Rectal smooth muscle tissue (tissue), 1 donor: ENCODE data around the gene HIGD1B.

Experiments
- H3K27ac ChIP-seq: one replicate; pipeline ENCODE4 v1.7.0; 2013; ENCODE audit warnings: low read depth, low read length, inconsistent platforms
- H3K27me3 ChIP-seq: one replicate; pipeline ENCODE4 v1.7.0; 2013; ENCODE audit warnings: low read length; ENCODE audit not compliant: control insufficient read depth, insufficient read depth
- H3K36me3 ChIP-seq: one replicate; pipeline ENCODE4 v1.7.0; 2013; ENCODE audit warnings: low read length; ENCODE audit not compliant: control insufficient read depth, insufficient read depth
- H3K4me1 ChIP-seq: one replicate; pipeline ENCODE4 v1.7.0; 2013; ENCODE audit warnings: low read length; ENCODE audit not compliant: control insufficient read depth, insufficient read depth
- H3K4me3 ChIP-seq: one replicate; pipeline ENCODE4 v1.7.0; 2013; ENCODE audit warnings: low read length
- H3K9ac ChIP-seq: one replicate; pipeline ENCODE4 v1.7.0; 2013; ENCODE audit warnings: low read length

Gene HIGD1B

DNA sequence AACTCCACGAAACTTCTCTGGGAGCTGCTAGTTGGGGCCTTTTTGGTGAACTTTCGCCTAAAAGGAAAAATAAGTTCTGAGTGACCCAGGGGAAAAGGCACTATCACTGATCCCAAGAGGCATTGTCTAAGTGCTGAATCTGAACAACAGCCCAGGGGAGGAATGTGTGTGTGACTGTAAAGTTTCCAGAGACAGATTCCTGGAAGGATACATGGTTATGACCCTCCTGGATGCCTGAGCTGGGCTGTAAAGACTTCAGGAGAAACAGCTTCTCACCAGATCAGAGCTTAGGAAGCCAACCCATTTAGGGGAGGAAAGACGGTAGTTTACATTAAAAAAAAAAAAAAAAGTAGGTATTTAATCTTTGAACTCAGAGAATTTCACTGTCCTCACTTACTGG lies 20.2 kb downstream of the HIGD1B start:
- H3K27ac ChIP-seq, result peak overlapping the region; percentile 90
- peaks cover 42% of the 10 kb centered on the region for H3K4me1 ChIP-seq
- no peaks in the 10 kb centered on the region for H3K27me3 ChIP-seq
- no peak overlapping the region for H3K4me3 ChIP-seq
- H3K36me3 ChIP-seq, result peaks cover 30% of the 10 kb centered on the region
- no peak overlapping the region for H3K9ac ChIP-seq

DNA sequence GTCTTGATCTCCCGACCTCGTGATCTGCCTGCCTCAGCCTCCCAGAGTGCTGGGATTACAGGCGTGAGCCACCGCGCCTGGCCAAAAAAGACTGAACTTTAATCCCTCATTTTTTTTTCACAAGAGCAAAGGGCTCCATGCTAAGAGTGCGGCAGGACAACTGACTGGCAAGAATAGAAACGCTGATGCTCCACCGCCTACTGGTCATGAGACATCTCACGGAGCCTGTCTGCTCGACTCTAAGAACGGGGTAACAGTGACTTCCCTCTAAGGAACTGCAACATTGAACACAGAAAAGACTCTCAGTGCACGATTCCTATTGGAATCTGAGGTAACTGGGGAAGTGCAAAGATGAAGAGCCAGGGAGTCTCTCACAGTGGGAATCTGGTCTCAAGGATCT lies 23.9 kb downstream of the HIGD1B start:
- Histone ChIP-seq H3K9ac (no peak overlapping the region), H3K27me3 (no peaks in the 10 kb centered on the region), H3K36me3 (peaks cover 29% of the 10 kb centered on the region), H3K27ac (peak overlapping the region; percentile 82), H3K4me1 (peaks cover 28% of the 10 kb centered on the region), H3K4me3 (no peak overlapping the region)

DNA sequence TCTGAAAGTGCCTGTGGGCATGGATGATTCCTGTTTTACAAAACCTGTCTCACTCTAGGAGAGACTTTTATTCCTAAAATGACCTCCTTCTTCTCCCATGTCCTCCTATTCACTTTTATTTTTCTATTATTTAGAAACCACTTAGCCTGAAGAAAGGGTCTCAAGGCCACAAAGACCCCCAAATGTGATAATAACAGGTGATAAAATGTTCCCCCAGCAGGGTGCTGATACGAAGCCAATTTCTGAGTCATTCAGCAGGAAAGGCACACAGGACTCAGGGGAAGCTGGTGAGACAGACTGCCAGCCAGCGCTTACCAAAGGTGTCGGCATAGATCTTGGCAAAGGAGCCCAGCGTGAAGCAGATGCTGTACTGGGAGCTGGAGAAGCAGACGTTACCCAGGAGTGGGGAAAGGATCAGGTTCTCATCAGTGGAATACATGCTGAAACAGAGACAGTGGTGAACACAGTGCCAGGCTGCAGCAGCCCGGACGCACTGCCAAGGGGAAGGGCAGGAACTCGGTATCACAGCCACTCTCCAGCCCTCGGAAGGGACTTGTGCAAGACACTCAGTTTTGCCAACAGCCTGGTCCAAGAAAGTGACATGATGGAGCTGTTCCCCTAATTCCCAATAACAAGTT lies 24.6 kb downstream of the HIGD1B start:
- Histone ChIP-seq H3K4me3 (no peak overlapping the region), H3K4me1 (peaks cover 28% of the 10 kb centered on the region), H3K9ac (no peak overlapping the region), H3K36me3 (peaks cover 29% of the 10 kb centered on the region), H3K27me3 (no peaks in the 10 kb centered on the region), H3K27ac (peak overlapping the region; percentile 82)

DNA sequence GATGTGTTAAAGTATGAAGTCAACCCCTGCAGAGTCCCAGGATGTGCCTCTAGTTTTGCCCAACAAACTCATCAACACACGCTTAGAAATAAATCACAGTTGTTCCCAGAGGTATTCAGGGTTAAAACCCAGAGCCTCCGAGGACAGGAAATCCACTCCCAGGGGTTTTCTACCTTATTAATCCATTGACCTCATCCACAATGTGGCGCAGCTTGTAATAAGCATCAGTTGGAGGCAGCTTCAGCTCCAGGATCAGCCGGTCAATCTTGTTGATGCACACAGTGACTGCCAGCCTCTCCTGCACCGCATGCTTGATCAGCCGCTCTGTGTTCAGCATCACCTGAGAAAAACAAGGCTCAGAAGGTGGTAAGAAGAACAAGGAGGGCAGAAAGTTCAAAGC lies 28.1 kb downstream of the HIGD1B start:
- Histone ChIP-seq H3K4me1 (peaks cover 13% of the 10 kb centered on the region), H3K4me3 (no peak overlapping the region), H3K27ac (no peak overlapping the region), H3K9ac (no peak overlapping the region), H3K36me3 (peaks cover 30% of the 10 kb centered on the region), H3K27me3 (no peaks in the 10 kb centered on the region)

DNA sequence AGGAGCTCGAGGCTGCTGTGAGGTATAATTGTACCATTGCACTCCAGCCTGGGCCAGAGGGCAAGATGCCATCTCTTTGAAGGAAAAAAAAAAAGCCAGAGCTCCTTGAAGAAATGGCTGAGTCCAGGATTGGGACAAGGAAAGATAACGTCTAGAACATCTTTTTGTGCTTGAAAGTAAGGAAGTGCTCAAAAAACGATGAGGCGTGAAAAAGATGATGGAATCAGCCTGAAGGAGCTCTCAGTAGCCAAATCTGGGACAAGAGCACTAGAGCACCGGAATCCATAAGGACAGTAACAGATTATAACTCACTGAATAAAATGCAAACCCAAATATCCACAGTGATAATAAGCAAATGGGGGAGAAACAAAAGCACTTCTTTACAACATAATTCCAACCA lies 29.4 kb downstream of the HIGD1B start:
- Histone ChIP-seq H3K27me3 (no peaks in the 10 kb centered on the region), H3K4me1 (peaks cover 8% of the 10 kb centered on the region), H3K27ac (peak overlapping the region; percentile 8), H3K9ac (no peak overlapping the region), H3K4me3 (no peak overlapping the region), H3K36me3 (peaks cover 30% of the 10 kb centered on the region)

DNA sequence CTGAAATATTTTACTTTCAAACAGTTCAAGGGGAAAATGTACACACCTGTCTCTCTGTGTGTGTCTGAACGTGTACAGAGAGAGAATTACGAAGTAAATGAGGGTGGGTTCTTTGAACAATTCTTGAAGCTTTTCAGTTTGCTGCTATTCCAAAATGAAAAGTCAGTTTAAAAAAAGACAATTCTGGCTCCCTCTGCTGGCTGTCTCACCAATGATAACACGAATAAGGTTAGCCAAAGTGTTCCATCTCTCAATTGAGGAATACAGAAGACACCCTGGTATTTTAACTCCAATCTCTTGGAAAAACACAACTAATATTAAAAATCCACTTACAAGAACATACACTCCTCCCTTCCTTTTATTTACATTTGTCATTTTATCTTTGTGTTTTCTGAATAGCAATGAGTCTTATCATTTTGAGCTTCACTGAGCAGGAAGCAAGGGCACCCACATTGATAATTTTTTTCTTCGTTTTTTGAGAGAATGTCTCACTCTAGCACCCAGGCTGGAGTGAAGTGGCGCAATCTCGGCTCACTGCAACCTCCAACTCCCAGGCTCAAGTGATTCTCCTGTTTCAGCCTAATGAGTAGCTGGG lies 31.0 kb downstream of the HIGD1B start:
- H3K36me3 ChIP-seq, result peaks cover 37% of the 10 kb centered on the region
- H3K4me3 ChIP-seq, result no peak overlapping the region
- H3K27me3 ChIP-seq, result no peaks in the 10 kb centered on the region
- H3K9ac ChIP-seq, result no peak overlapping the region
- H3K27ac ChIP-seq, result no peak overlapping the region
- H3K4me1 ChIP-seq, result no peaks in the 10 kb centered on the region

DNA sequence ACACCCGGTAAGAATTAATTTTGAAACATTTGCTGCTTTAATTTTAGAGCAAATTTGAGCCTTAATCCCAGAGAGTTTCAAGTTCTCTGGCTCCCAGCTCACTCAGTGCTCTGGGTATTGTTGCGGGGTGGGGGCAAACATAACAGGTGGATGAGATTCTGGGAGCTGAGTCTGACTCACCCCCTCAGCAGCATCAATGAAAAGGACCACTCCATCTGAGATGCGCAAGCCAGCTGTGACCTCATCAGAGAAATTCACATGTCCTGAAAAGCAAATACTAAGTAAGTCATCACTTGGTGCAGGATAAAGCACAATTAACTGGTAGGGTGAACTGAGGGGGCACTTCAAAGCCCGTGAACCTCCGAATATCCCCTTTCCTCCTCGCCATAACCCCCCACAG lies 31.7 kb downstream of the HIGD1B start:
- Histone ChIP-seq H3K27me3 (no peaks in the 10 kb centered on the region), H3K9ac (no peak overlapping the region), H3K27ac (no peak overlapping the region), H3K4me3 (no peak overlapping the region), H3K4me1 (no peaks in the 10 kb centered on the region), H3K36me3 (peaks cover 34% of the 10 kb centered on the region)

DNA sequence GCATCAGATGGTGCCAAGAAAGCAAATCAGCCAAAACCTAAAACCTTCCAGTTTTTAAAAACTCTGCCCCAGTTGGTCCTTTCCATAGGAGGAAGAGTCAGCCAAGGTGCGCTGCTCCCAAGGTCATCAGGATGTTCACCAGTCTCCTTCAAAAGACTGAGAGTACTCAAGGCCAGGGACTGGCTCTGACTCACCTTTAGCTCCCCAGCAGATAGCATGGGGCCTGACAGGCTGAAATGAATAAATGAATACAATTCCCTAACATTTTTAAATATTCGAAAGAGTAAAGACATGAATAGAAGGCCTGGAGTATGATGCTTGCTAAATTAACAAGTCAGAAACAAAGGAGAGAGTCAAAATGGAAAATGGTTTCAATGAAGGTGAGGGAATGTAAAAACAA lies 32.4 kb downstream of the HIGD1B start:
- Histone ChIP-seq H3K4me1 (no peaks in the 10 kb centered on the region), H3K9ac (no peak overlapping the region), H3K27ac (no peak overlapping the region), H3K4me3 (no peak overlapping the region), H3K36me3 (peaks cover 40% of the 10 kb centered on the region), H3K27me3 (no peaks in the 10 kb centered on the region)

DNA sequence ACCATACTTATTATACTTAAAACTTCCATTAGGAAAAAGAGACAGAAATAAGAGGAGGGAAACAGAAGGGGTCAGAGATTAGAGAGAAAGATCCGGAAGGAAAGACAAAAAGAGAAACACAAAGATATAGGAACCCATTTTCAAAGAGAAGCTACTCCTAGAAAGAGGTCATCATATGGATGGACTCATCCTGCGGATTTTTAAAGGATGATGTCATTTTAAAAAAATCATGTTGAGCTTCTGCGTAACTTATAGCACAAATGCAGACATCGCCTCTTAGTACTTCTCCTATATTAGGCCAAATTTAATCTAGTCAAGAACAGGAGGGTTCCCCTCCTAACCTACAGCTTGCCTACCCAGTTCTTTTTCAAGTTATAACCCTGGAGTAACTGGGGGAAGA lies 33.5 kb downstream of the HIGD1B start:
- Histone ChIP-seq H3K27me3 (no peaks in the 10 kb centered on the region), H3K9ac (no peak overlapping the region), H3K36me3 (peaks cover 34% of the 10 kb centered on the region), H3K4me1 (no peaks in the 10 kb centered on the region), H3K27ac (no peak overlapping the region), H3K4me3 (no peak overlapping the region)

DNA sequence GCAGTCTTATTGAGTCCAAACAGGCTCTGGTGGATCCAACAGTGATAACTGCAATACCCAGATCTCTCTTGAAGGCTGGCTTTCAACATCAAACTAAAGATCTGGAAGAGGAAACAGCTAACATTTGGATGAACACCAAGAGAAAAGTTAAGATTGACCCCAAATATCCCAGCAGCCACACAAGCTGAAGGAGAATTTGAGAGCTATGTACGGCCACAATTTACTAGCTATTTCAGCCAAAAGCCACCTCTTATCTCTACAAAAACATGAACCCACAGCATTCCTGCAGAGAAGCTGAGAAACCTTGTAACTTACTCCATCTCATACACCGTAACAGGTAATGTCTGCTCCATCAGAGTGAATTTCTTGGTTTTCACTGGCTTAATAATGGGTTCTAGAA lies 37.3 kb downstream of the HIGD1B start:
- no peak overlapping the region for H3K4me3 ChIP-seq

DNA sequence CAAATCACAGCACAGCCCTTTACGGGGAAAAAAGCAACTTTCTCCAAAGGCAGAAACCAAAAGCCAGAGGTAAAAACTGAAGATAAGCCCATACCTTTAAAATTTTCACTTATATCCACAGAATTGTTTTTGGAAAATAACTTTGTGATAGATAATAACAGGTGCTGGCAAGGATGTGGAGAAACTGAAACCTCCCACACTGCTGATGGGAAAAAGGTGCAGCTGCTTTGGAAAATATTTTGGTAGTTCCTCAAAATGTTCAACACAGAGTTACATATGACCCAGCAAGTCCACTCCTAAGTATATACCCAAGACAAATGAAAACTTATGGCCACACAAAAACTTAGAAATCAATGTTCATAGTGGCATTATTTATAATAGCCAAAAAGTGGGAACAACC lies 39.3 kb downstream of the HIGD1B start:
- no peaks in the 10 kb centered on the region for H3K4me1 ChIP-seq
- no peak overlapping the region for H3K27ac ChIP-seq
- H3K27me3 ChIP-seq, result no peaks in the 10 kb centered on the region
- H3K4me3 ChIP-seq, result no peak overlapping the region
- no peak overlapping the region for H3K9ac ChIP-seq
- peaks cover 19% of the 10 kb centered on the region for H3K36me3 ChIP-seq

More for the DNA sequence above, 37.3 kb downstream of the HIGD1B start:
- H3K36me3 ChIP-seq, result peaks cover 25% of the 10 kb centered on the region
- no peak overlapping the region for H3K9ac ChIP-seq
- H3K4me1 ChIP-seq, result no peaks in the 10 kb centered on the region
- H3K27ac ChIP-seq, result no peak overlapping the region
- no peaks in the 10 kb centered on the region for H3K27me3 ChIP-seq

DNA sequence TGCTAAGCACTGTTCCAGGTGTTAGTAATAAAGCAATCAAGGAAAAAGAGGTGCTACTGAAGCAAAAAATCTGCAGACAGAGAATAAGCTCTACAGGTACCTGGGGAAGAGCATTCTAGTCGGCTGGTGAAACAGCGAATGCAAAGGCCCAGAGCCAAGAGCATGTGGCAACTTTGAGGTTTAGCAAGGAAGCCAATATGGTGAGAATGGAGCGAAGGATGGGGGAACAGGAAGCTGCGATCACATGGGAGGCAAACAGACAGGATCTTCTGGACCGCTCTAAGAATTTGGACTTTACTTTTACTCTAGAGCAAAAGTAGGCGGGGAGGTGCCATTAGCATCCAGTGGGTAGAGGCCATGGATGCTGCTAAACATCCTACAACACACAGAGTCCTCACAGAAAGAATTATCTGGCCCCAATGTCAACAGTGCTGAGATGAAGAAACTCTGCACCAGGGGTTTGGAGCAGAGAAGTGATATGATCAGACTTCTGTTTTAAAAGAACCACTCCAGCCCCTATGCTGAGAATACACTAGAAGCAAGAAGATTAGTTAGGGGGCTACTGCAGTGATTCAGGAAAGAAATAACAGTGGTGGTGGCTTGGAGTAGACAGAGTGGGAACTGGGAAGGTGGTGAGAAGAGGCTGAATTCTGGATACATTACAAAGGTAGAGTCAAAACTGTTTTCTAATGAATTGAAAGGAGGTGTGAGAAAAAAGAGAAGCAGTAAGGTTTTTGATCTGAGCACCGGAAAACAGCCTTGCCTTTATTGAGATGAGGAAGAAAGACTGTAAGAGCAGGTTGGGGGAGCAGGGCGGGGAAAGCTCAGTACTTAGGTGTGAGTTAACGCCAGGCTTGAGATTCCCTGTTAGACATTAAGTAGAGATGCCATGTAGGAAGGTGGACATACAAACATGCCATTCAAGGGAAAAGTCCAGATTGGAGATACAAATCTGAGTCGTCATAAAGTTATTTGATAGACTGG lies 40.6 kb downstream of the HIGD1B start:
- no peak overlapping the region for H3K27ac ChIP-seq

More for the DNA sequence above, 40.6 kb downstream of the HIGD1B start:
- no peaks in the 10 kb centered on the region for H3K27me3 ChIP-seq
- H3K4me1 ChIP-seq, result no peaks in the 10 kb centered on the region
- no peak overlapping the region for H3K9ac ChIP-seq
- no peak overlapping the region for H3K4me3 ChIP-seq
- H3K36me3 ChIP-seq, result peaks cover 10% of the 10 kb centered on the region
